Astrocyte (in vitro differentiated cells and primary cell): ENCODE data around the gene CTIF. TPM values are rescaled to one million over a fixed set of nuclear protein-coding genes. Genes with fewer than 3 reads are reported as not detected.

Experiments
- DNase-seq: peaks from one replicate; pipeline ENCODE4 v3.0.0-alpha.2; 2010; ENCODE audit warnings: low read depth
- FAIRE-seq: peaks from 2 replicates; lab custom pipeline; 2011; peaks lifted over from hg19 to GRCh38; lab: Jason Lieb, UNC
- H2AFZ ChIP-seq: 2 replicates; pipeline ENCODE4 v1.6.0; 2012; ENCODE audit warnings: low read depth, low read length, inconsistent platforms
- H3K27ac ChIP-seq: 2 replicates; pipeline ENCODE4 v1.5.1; 2011; ENCODE audit warnings: low read depth, low read length, inconsistent platforms
- H3K27me3 ChIP-seq: 2 replicates; pipeline ENCODE4 v1.6.0; 2011; ENCODE audit warnings: low read length, inconsistent platforms; ENCODE audit not compliant: insufficient read depth
- H3K36me3 ChIP-seq: 2 replicates; pipeline ENCODE4 v1.5.1; 2011; ENCODE audit warnings: low read length, inconsistent platforms; ENCODE audit not compliant: insufficient read depth
- H3K4me1 ChIP-seq: 2 replicates; pipeline ENCODE4 v1.5.1; 2011; ENCODE audit warnings: low read length, inconsistent platforms; ENCODE audit not compliant: insufficient read depth
- H3K4me2 ChIP-seq: 2 replicates; pipeline ENCODE4 v1.6.0; 2012; ENCODE audit warnings: low read length, inconsistent platforms
- H3K4me3 ChIP-seq: 2 replicates; pipeline ENCODE4 v1.5.1; 2011; ENCODE audit warnings: low read depth, mild to moderate bottlenecking, low read length, inconsistent platforms; ENCODE audit not compliant: insufficient read depth
- H3K79me2 ChIP-seq: 2 replicates; pipeline ENCODE4 v1.6.0; 2012; ENCODE audit warnings: mild to moderate bottlenecking, low read length, inconsistent platforms; ENCODE audit not compliant: insufficient read depth
- H3K9ac ChIP-seq: 2 replicates; pipeline ENCODE4 v1.6.0; 2012; ENCODE audit warnings: mild to moderate bottlenecking, low read length, inconsistent platforms
- H3K9me3 ChIP-seq: 2 replicates; pipeline ENCODE4 v1.5.1; 2012; ENCODE audit warnings: low read depth, mild to moderate bottlenecking, low read length, inconsistent platforms; ENCODE audit not compliant: insufficient read depth
- H4K20me1 ChIP-seq: 2 replicates; pipeline ENCODE4 v1.6.0; 2012; ENCODE audit warnings: low read length, inconsistent platforms; ENCODE audit not compliant: insufficient read depth
- H3K27ac Mint-ChIP-seq: one replicate; pipeline ENCODE4 v1.8.0; 2021; ENCODE audit warnings: mild to moderate bottlenecking, mixed read lengths; ENCODE audit not compliant: unreplicated experiment
- H3K27me3 Mint-ChIP-seq: one replicate; pipeline ENCODE4 v1.8.0; 2021; ENCODE audit warnings: low read depth, mixed read lengths; ENCODE audit not compliant: unreplicated experiment
- H3K36me3 Mint-ChIP-seq: one replicate; pipeline ENCODE4 v1.8.0; 2021; ENCODE audit warnings: low read depth, mixed read lengths; ENCODE audit not compliant: unreplicated experiment
- H3K4me1 Mint-ChIP-seq: one replicate; pipeline ENCODE4 v1.8.0; 2021; ENCODE audit warnings: low read depth, mixed read lengths; ENCODE audit not compliant: unreplicated experiment
- H3K4me3 Mint-ChIP-seq: one replicate; pipeline ENCODE4 v1.8.0; 2021; ENCODE audit warnings: mild to moderate bottlenecking, moderate library complexity, mixed read lengths; ENCODE audit not compliant: unreplicated experiment
- H3K9me3 Mint-ChIP-seq: one replicate; pipeline ENCODE4 v1.8.0; 2021; ENCODE audit warnings: mild to moderate bottlenecking, mixed read lengths; ENCODE audit not compliant: unreplicated experiment
- CTCF ChIP-seq: IDR thresholded peaks from 2 replicates; pipeline ENCODE4 v1.5.1; 2011; ENCODE audit warnings: low read depth, mild to moderate bottlenecking, inconsistent platforms, low read length, moderate library complexity; ENCODE audit not compliant: insufficient read depth
- EZH2 ChIP-seq: IDR thresholded peaks from 2 replicates; pipeline ENCODE4 v1.6.1; 2012; ENCODE audit warnings: mild to moderate bottlenecking, low read length, inconsistent platforms; ENCODE audit not compliant: insufficient read depth
- total RNA-seq: library from RNA; stranded (reverse); gene quantifications from 2 replicates; pipeline ENCODE4 v1.2.1, GENCODE V29; 2021

CTIF gene
- total RNA-seq, 1 donor from 2014 or later = 101 TPM

GRCh38 chr18:48863432-48864065, 324.7 kb downstream of the CTIF start:
- Histone ChIP-seq H3K4me3 (no peak overlapping the region), H3K27ac (no peak overlapping the region), H3K79me2 (no peaks in the 10 kb centered on the region), H3K36me3 (peaks cover 8% of the 10 kb centered on the region), H4K20me1 (no peaks in the 10 kb centered on the region), H3K9me3 (peaks cover 3% of the 10 kb centered on the region), H3K4me2 (no peak overlapping the region), H3K27me3 (no peaks in the 10 kb centered on the region), H3K4me1 (peaks cover 55% of the 10 kb centered on the region), H2AFZ (no peak overlapping the region), H3K9ac (no peak overlapping the region)
- Mint-ChIP-seq H3K4me1 (peaks cover 20% of the 10 kb centered on the region), H3K9me3 (no peaks in the 10 kb centered on the region), H3K27me3 (no peaks in the 10 kb centered on the region), H3K4me3 (no peak overlapping the region), H3K27ac (peak overlapping the region; percentile 34), H3K36me3 (peaks cover 21% of the 10 kb centered on the region)
- no peak for TF ChIP-seq EZH2
- no peak for TF ChIP-seq CTCF
- DNase-seq (no peak), FAIRE-seq (no peak)

- Mint-ChIP-seq H3K27me3 (no peaks in the 10 kb centered on the region), H3K27ac (peak overlapping the region; percentile 44), H3K4me3 (no peak overlapping the region), H3K36me3 (peaks cover 15% of the 10 kb centered on the region), H3K9me3 (no peaks in the 10 kb centered on the region), H3K4me1 (peaks cover 19% of the 10 kb centered on the region)
- Histone ChIP-seq H2AFZ (no peak overlapping the region), H3K9ac (no peak overlapping the region), H3K4me2 (no peak overlapping the region), H3K27ac (no peak overlapping the region), H3K9me3 (peaks cover 3% of the 10 kb centered on the region), H4K20me1 (no peaks in the 10 kb centered on the region), H3K36me3 (peaks cover 8% of the 10 kb centered on the region), H3K27me3 (no peaks in the 10 kb centered on the region), H3K4me3 (no peak overlapping the region), H3K79me2 (no peaks in the 10 kb centered on the region), H3K4me1 (peaks cover 48% of the 10 kb centered on the region)
- DNase-seq (no peak), FAIRE-seq (no peak)
- TF ChIP-seq CTCF (no peak), EZH2 (no peak)
These were observed 326.0 kb downstream of the CTIF start for GRCh38 chr18:48864876-48865275.

- FAIRE-seq (no peak), DNase-seq (peak; percentile 68)
- H2AFZ ChIP-seq = no peak overlapping the region
- no peaks in the 10 kb centered on the region for H3K27me3 Mint-ChIP-seq
- peaks cover 20% of the 10 kb centered on the region for H3K4me1 Mint-ChIP-seq
- no peak overlapping the region for H3K9ac ChIP-seq
- no peak overlapping the region for H3K4me2 ChIP-seq
- H3K9me3 Mint-ChIP-seq = no peaks in the 10 kb centered on the region
- peaks cover 5% of the 10 kb centered on the region for H3K36me3 ChIP-seq
- peaks cover 39% of the 10 kb centered on the region for H3K4me1 ChIP-seq
- H3K9me3 ChIP-seq = peaks cover 3% of the 10 kb centered on the region
- H3K4me3 ChIP-seq = no peak overlapping the region
- TF ChIP-seq EZH2 (no peak), CTCF (no peak)
- peaks cover 8% of the 10 kb centered on the region for H3K36me3 Mint-ChIP-seq
- no peaks in the 10 kb centered on the region for H4K20me1 ChIP-seq
- no peaks in the 10 kb centered on the region for H3K27me3 ChIP-seq
- H3K79me2 ChIP-seq = no peaks in the 10 kb centered on the region
- H3K27ac ChIP-seq = no peak overlapping the region
- no peak overlapping the region for H3K4me3 Mint-ChIP-seq
- H3K27ac Mint-ChIP-seq = no peak overlapping the region
These were observed 327.4 kb downstream of the CTIF start for GRCh38 chr18:48866028-48866733.
